Embryonic facial prominence (tissue), 1 donor: ENCODE data around the gene CEP57.

ENCODE experiments used
- DNase-seq: peaks from one replicate; pipeline ENCODE4 v3.0.0-alpha.2; 2016; ENCODE audit errors: extremely low spot score

CEP57 gene

DNA sequence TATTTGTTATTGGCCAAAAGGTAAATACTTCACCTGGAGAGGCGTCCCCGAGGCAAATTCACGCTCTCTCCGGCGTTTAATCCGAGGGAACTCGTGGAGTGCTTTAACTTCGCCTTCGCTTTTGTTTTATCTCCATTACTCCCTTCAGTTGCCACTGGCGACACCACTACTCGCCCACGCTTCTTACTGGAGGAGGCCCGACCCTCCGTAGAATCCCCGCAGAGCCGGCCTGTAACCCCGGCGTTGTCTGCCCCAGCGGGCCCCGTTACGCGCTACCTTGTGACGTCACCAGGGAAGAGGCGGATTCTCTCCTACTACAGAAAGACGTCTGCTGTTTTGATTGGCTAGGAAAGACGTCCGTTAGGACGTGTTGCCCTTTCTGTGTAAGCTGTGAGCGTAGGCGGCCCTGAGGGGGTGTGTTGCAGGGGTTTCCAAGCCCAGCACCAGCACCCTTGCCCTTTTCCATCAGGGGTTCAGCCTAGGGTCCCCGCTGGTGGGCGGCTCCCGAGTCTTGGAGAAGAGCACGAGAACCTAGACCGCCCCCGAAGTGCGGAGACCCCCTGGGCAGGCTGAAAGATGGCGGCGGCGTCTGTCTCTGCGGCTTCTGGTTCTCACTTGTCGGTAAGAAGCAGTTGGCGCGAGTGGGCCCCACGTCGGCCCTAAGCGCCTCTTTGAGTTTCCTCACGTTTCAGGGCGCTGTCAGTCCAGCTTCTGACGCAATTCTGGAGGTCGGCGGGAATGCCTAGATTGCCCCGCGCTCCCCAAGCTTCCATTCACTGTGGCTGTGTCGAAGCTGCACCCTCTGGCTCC is at the start of gene CEP57:
Gene CEP57, plus strand, starts transcription at position 376 of the 810 bp plus-strand sequence. Its CDS starts 201 bp downstream, at position 577.
- peak; percentile 95 for DNase-seq

DNA sequence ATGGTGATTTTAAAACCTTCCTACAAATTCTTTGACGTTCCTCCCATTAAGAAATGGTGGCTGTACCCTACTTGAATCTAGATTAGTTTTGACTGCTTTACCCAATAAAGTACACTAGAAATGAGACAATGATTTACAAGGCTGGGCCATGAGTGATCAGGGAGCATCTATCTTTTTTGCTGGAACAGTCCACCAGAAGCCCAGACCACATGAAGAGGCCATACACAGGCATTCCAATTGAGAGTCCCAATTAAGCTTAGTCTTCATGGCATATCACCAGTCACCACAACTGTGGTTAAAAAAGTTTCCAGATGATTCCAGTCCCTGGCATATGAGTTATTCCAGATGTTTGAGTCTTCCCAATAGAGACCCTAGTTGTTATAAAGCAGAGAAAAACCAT is 40.2 kb upstream of the CEP57 start:
- no peak for DNase-seq

DNA sequence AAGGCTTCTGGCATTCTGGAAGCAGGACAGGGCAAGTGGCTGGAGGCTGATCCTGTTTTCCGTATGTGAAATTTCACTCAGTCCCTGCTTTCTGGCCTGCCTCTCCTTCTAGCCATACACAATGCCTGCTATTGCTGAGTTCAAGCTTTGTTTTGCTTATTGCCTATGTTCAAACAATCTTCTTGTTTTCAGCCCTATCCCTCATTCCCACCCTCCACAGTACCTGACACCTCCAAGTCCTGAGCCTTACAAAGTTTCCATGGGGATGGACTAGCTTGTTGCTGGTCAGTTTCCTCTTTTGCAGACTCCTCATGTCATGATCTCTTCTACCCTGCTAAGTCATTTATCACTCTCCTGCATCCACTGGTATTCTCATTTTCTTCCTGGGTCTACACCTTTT is 38.8 kb upstream of the CEP57 start:
- DNase-seq: no peak

DNA sequence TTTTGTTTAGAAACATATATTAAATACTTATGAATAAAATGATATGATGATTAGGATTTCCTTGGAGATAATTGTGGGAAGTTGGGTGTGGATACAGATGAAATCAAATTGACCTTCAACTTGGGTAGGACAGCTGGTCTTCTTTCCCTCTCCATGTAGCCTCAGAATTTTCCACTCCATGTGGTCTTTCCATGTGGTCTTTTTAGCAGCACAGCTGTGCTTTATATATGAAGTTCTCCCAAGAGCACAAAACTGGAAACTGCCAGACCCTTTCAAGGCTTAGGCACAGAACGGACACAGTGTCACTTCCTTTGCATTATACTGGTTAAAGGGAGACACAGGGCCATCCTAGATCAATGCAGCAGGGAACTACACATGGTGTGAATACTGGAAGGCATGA is 29.4 kb upstream of the CEP57 start:
- DNase-seq: no peak

DNA sequence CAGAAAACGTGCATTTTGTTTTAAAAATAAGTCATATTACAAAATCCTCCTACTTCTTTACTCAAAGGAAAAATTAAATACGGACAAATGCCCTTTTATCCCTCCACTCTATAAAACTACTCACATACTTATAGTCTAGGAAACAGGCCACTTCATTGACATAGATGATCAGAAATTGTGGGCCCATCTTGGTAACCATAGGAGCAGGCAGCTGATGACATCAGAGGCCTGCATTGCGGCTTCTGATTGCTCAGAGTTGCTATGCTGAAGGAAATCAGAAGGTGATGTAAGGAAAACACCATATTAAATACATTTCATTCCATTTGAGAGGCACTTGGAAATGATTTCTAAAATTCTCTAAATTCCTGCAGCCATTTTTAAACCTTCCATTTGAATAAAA is 27.8 kb upstream of the CEP57 start:
- no peak for DNase-seq

DNA sequence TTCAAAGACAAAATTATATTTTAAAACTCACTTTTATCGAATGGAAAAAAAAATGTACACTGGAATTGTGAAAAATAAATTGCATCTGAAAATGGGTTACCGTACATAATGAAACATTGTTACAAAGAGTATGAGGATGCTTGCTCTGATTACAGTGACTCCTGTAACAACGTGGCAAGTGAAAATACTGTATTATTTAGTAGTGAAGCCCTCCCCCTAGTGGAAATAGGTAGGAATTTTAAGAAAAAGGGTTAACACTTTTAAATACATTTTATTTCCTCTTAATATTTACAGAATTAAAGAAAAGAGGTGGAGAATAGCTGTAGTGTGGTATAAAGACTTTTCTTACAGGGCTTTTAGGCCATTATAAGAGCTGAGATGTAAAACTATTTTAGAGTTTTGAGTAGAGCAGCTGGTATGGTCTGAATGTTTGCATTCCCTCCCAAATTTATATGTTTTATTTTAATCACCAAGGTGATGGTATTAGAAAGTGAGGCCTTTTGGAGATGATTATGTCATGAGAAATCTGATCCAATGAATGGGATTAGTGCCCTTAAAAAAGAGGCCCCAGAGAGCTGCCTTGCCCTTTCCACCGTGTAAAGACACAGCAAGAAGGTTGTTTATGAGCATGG is 25.9 kb upstream of the CEP57 start:
- DNase-seq: peak; percentile 75

DNA sequence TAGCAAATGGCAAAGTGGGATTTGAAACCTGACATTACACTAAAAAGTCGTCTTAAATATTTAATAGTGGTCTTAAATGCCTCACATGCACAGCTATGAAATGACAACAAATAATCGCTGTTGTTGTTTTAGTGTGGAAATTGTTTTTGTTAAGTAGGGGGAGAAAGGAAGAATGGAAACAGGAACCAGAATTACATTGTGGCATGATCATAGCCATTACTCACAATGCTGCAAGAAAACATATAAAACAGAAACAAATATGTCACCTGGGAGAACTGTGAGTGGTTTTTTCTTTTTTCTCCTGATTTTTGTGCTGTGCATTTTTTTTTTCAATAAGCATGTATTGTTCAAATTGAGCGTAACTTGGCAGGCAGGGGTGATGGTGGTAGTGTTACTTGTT is 23.6 kb upstream of the CEP57 start:
- DNase-seq: no peak

DNA sequence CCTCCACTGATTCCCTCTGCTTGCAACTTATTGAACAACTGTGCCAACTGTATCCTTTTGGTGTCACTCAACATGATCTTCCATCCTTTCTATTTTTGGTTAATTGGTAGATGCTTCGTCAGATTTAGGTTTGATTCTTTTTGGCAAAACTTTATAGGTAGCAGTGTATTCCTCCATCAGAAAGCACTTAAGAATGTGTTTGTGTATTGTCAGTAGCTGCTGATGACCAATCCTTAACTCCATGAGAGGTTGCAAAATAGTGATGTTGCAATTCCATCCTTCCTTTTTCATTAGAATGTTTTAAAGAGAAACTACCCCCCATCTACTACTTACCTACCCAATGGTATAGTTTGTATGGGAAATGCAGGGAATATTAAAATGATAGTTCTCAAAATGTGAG is 22.8 kb upstream of the CEP57 start:
- DNase-seq: no peak

DNA sequence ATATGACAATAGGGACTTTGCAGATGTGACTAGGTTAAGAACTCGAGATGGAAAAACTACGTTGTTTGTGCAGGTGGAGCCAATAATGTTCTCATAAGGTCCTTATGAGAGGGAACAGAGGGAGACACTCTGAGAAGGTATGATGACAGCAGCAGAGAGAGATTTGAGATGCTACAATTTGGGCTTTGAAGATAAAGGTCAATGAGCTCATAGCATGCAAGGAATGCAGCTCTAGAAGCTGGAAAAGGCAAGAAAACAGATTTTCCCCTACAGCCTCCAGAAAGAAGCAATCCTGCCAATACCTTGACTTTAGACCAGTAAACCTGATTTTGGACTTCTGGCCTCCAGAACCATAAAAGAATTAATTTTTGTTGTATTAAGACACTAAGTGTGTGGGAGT is 21.8 kb upstream of the CEP57 start:
- DNase-seq: no peak

DNA sequence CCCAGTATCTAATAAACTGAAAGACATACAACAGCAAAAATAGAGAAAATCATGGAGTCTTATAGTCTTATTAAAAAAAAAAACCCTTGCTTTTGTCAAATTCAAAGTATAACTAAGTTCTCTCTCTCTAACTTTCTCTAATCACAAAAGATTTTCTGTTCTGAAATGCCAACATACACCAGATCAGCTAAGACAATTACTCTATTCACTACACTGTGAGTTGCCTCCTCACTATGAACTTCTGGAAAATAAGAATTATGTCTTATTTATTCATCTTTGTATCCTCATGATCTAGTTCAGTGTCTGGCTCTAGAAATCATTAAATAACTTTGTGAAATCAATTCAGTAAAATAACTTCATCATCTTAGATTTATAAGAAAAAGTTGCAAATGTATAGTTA is 13.4 kb upstream of the CEP57 start:
- DNase-seq: no peak

DNA sequence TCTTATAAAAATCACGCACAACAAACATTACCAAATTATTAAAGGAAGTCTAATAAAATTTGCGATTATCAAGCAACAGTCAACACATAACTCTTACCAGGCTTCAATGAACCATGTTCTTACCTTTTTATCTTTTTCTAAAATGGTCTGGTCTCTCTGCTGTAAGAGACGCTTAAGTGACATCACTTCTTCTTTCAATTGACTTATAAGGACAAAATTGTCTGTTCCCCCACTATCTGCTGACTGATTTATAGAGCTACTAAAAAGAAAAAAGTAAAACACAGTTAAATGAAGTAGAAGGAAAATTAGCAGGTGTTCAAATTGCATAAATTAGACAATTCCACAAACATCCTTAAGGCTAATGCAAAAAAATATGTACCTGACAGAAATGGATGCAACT is 11.6 kb upstream of the CEP57 start:
- no peak for DNase-seq

DNA sequence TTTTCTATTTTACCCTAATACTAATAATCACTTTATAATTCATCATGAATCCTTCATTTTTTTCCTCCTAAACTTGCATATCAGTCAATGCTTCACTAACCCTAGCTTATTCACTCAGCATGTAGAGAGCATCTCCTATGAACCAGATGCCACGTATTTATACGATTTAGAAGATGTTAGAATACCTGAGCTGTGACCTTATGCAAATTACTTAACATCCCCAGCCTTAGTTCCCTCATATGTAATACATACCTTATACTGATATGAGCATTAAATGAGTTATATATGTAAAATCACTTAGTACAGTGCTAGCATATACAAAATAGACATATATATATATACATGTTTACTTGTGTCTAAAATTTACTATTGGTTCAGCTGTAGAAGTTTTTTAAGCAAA is 9.8 kb upstream of the CEP57 start:
- DNase-seq: no peak

DNA sequence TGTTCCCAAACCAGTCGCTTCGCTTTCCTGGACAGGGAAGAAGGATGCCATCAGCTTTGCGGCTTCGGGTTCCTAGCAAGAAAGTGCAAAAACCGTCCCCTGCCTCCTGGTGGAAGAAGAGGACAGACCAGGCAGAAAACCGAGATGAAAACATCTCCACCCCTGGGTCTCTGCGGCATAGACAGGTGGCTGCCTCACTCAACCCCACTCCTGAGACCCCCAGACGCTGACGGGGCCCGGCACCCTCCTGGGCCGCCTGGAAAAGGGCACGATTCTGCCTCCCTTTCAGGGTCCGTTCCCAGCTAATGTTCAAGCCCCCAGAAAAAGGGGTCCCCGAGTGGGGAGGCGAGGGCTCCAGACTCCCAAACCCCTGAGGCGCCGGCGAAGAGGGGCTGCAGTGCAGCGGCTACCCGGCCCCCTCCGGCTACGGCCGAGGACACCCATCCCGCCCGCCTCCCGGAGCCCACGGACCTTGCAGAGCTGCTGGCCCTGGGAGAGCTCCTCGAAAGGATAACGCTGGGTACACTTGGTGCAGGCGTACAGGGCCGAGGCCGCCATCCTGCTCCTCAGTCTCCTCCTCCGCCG is 1.3 kb upstream of the CEP57 start:
- peak; percentile 18 for DNase-seq

DNA sequence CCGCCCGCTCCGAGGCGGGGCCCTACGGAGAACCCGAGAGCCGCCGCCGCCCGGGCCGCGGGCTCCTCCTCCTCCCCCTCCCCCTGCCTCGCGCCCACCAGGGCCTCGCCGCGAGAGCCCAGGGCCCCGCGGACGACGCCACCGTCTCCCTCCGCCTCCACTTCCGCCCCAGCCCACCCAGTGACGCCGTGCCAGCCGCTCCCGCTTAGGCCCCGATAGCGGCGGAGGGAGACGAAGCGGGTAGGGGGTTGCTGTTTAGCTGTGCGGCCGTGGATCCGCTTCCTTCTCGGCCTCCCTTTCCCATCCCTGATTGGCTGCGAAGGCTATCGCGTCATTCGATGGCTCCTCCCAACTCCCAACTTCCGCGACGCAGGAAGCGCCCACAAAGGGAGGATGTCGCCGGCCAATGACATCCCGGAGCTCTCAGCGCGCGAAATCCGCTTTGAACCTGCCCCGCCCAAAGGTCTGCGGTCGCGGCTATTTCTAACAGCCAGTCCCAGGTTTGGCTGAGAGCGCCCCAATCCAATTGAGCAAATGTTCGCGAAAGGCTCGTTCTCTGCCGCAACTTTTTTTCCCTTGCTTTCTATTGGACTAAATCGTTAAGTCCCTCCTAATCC is 684 bp upstream of the CEP57 start, which contains the start of gene FAM76B:
Gene FAM76B, minus strand, starts transcription at position 277 of the 617 bp plus-strand sequence. CDS start 304 bp downstream, outside the sequence.
- peak; percentile 97 for DNase-seq

DNA sequence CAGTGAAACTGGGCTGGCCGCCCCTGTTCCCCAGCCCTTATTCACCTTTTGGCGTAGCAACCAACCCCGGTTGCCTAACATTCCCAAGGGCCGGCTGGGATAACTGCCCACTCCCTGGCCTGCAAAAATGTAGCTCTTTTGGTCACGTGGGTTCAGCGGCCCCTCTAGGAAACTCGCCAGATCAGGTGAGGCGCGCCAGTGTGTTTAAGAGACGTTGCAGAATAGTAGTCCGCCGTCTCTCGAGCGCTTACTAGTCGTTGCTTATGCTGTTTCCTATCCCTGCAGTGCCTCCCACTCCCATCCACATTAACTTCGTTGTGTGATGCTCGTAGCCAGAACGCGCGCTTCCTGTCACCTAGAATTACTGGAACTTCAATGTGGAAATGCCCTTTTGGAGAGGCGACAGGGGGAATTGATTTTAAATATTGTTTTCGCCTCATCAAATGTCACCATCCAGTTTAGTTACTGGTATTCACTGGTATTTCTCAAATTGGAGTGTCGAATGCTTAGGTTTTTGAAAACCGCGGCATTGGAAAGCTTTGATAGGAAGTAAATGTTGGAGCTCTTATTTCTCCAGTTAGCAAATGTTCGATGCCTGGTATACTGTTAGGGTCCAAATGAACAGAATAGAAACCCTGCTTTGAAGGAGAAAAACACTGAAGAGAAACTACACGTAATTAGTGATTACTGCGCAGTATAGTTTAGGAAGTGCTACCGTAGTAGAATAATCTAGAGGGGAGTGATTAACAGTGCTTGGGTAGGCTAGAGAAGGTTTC is 823 bp downstream of the CEP57 start:
- DNase-seq: peak; percentile 34

DNA sequence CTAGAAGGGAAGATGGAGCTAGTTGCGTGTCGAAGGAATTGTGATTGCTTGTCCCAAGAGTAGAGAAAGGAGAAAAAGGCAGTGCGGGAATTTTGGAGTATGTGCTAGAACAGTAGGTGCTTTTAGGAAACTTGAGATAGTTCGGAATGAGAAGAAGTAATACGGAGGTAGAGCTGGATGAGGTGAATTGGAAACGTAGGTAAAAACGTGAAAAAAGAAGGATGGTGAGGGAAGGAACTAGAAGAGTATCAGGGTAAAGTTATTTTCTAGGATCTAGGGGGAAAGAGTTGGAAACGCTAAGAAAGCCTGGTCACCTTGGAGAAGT is 1.4 kb downstream of the CEP57 start:
- DNase-seq: no peak

DNA sequence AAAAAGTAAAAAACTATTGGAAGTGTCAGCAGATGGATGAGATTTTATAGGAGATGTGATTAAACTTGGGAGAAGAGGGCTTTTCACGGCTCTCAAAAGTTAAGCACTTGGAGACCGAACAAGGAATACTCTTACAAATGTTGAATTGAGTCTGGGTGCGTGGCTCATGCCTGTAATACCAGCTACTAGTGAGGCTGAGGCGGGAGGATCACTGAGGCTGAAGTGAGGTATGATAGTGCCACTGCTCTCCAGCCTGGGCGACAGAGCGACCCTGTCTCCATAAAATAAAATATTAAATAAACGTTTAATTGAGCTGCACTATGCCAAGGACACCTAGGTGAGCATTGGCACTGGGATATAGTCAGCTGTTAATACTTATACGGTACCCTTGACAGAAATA is 1.9 kb downstream of the CEP57 start:
- no peak for DNase-seq

DNA sequence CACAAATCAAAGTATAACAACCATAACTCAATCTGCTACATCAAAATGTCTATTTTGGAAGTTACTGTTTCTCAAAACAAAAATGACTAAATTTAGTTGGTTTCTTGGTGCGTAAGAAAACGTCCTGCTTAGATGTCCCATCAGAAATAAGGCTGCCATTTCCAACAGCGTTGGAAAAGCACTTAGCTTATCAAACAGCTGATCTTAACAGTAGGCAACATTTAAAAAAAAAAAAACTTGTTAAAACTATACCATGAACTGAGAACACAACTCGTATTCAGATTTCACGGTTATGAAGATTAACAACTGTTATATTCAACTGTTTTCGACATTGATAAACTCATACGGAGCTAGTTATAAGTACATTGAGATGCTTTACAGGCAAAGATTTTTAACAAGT is 2.4 kb downstream of the CEP57 start:
- DNase-seq: no peak

DNA sequence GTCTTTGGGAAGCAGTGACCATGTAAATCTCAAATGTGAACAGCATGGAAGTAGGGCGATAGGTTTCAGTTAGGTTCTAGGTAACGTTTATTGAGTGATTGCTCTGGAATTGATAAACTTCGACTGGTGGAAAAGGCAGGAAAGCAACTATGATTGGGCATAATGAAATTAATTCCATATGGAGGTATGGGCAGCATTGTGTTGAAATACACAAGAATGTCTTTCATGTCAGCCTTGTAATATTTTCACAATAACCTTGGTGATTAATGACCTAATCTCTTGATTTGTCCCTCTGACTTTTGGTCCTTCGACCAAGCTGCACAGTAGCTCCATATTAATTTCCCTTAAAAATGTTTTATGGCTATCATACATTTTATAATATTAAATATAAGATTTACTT is 2.8 kb downstream of the CEP57 start:
- DNase-seq: no peak

DNA sequence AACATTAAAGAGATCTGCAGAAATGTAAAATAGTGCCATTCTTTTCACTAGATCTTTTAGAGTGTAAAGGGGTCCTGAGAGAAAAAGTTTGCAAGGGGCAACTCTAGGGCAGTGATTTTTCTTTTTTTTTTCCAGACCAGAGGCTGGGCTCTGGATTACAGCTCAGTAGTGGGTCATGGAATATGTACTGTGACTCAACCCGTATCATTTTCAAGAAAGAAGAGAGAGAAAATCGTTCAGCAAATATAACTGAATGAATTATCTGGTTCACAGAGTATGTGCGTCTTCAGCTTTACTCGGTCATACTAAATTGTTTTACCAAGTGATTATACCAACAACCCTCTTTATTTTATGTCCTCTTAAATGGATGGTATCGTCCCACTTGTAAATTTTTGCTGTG is 3.8 kb downstream of the CEP57 start:
- DNase-seq: no peak

DNA sequence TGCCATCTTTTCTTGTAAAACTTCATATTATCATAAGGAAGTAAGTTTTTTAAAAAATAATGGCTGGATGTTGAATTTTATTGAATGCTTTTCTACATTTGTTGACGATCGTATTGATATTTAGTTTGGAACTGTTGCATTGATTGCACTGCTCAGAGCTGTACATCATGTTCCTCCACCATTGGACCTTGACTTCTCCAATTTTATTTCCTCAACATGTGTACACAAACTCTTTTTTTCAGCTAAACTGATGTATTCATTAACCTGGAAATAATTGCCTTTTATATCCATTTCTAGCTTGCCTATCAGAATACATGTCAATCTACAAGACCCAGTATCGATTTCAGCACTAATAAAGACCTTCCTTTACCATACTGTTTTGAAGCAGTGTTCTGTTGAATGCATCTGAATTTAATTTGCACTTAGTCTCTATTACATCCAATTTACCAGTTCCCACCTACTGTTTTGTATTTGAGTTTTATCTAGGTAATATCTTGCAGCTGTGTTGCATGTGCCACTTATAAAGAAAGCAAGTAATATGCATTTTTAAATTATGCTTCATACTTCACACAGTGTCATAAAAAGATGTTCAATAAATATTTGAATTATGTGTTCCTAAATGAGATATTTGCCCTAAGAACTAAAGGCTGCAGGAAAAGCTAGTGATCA is 5.5 kb downstream of the CEP57 start:
- no peak for DNase-seq
